NCI-H2227 (cell line): ENCODE data around the gene SOX15.

ENCODE experiments used
- DNase-seq: peaks from one replicate; lab custom pipeline; 2025; ENCODE audit not compliant: unreplicated experiment; lab: John Stamatoyannopoulos, UW

Gene SOX15

GRCh38 chr17:7579001-7579833 is 10.7 kb downstream of the SOX15 start, which contains the start of gene CD68:
CD68 (plus strand) TSS chr17:7579638; CDS start chr17:7579678, 40 bp downstream.
- peak; percentile 16 for DNase-seq

- DNase-seq, result no peak
Measured at GRCh38 chr17:7577327-7578199, 12.3 kb downstream of the SOX15 start.

GRCh38 chr17:7576432-7576937 is 13.4 kb downstream of the SOX15 start:
- no peak for DNase-seq

- no peak for DNase-seq
Measured at GRCh38 chr17:7575959-7576358, 13.9 kb downstream of the SOX15 start.

GRCh38 chr17:7575481-7575883 is 14.4 kb downstream of the SOX15 start:
- no peak for DNase-seq

GRCh38 chr17:7574176-7574953 is 15.5 kb downstream of the SOX15 start:
- no peak for DNase-seq

- peak; percentile 91 for DNase-seq
Measured at GRCh38 chr17:7573324-7574080, 16.4 kb downstream of the SOX15 start.

- DNase-seq, result peak; percentile 98
Measured at GRCh38 chr17:7572588-7573323, 17.1 kb downstream of the SOX15 start.

GRCh38 chr17:7572338-7572587 is 17.6 kb downstream of the SOX15 start:
- no peak for DNase-seq

GRCh38 chr17:7570351-7570750 is 19.5 kb downstream of the SOX15 start:
- no peak for DNase-seq

- DNase-seq, result no peak
Measured at GRCh38 chr17:7569571-7569970, 20.3 kb downstream of the SOX15 start.

- DNase-seq, result no peak
Measured at GRCh38 chr17:7563115-7563869, 26.6 kb downstream of the SOX15 start.

GRCh38 chr17:7562208-7562605 is 27.7 kb downstream of the SOX15 start:
- no peak for DNase-seq

- DNase-seq, result peak; percentile 93
Measured at GRCh38 chr17:7561589-7562207, 28.2 kb downstream of the SOX15 start, which contains the start of gene SENP3. SENP3 (plus strand) TSS chr17:7561919; CDS start chr17:7563077, 1,158 bp downstream.

GRCh38 chr17:7561028-7561575 is 28.8 kb downstream of the SOX15 start:
- peak; percentile 86 for DNase-seq

- DNase-seq, result peak; percentile 68
Measured at GRCh38 chr17:7560172-7561027, 29.5 kb downstream of the SOX15 start.
